Smooth muscle cell (in vitro differentiated cells): ENCODE measurements around the gene USP32. TPM values are rescaled to one million over a fixed set of nuclear protein-coding genes. Genes with fewer than 3 reads are reported as not detected.

Experiments used
- DNase-seq: peaks from one replicate; lab custom pipeline; 2025; ENCODE audit not compliant: unreplicated experiment; lab: John Stamatoyannopoulos, UW
- H2AFZ ChIP-seq: fragments of 200-600 bp; sonication (generic); 2 replicates; pipeline ENCODE4 v1.6.0; 2016; ENCODE audit warnings: antibody characterized with exemption, low read depth, mild to moderate bottlenecking
- H3F3A ChIP-seq: fragments of 200-600 bp; sonication (generic); 2 replicates; pipeline ENCODE4 v1.6.0; 2017; ENCODE audit warnings: antibody characterized with exemption, low read depth
- H3K27ac ChIP-seq: fragments of 200-600 bp; sonication (generic); 2 replicates; pipeline ENCODE4 v1.5.1; 2016; ENCODE audit warnings: low read depth, mild to moderate bottlenecking
- H3K27me3 ChIP-seq: fragments of 200-600 bp; sonication (generic); 2 replicates; pipeline ENCODE4 v1.6.1; 2016; ENCODE audit warnings: low read depth, mild to moderate bottlenecking
- H3K36me3 ChIP-seq: fragments of 200-600 bp; sonication (generic); 2 replicates; pipeline ENCODE4 v1.5.1; 2016; ENCODE audit warnings: low read depth
- H3K4me1 ChIP-seq: fragments of 200-600 bp; sonication (generic); 2 replicates; pipeline ENCODE4 v1.5.1; 2016; ENCODE audit warnings: low read depth
- H3K4me2 ChIP-seq: fragments of 200-600 bp; sonication (generic); 2 replicates; pipeline ENCODE4 v1.6.0; 2016; ENCODE audit warnings: mild to moderate bottlenecking
- H3K4me3 ChIP-seq: fragments of 200-600 bp; sonication (generic); 2 replicates; pipeline ENCODE4 v1.5.1; 2016; ENCODE audit warnings: mild to moderate bottlenecking
- H3K79me2 ChIP-seq: fragments of 200-600 bp; sonication (generic); 2 replicates; pipeline ENCODE4 v1.6.0; 2016; ENCODE audit warnings: low read depth, mild to moderate bottlenecking
- H3K9ac ChIP-seq: fragments of 200-600 bp; sonication (generic); 2 replicates; pipeline ENCODE4 v1.6.0; 2016; ENCODE audit warnings: low read depth
- H3K9me3 ChIP-seq: fragments of 200-600 bp; sonication (generic); replicated peaks from 2 replicates; pipeline ENCODE4 v1.5.1; 2016; ENCODE audit warnings: low read depth
- H4K20me1 ChIP-seq: fragments of 200-600 bp; sonication (generic); 2 replicates; pipeline ENCODE4 v1.6.0; 2016; ENCODE audit warnings: low read depth
- CTCF ChIP-seq: fragments of 200-600 bp; sonication (generic); IDR thresholded peaks from 2 replicates; pipeline ENCODE4 v1.5.1; 2017; ENCODE audit warnings: borderline replicate concordance, mild to moderate bottlenecking, antibody characterized with exemption; ENCODE audit not compliant: insufficient read depth, poor library complexity, severe bottlenecking
- WGBS: methylation state at CpG from one replicate; pipeline ENCODE4 v1.1.7; 2016; ENCODE audit warnings: low lambda C conversion rate; 5-methylcytosine and 5-hydroxymethylcytosine counted together
- polyA plus RNA-seq: library from polyadenylated mRNA; unstranded; fragments of >200 nt; fragmentation: Nextera tagmentation; extraction: Ambion mirVana; gene quantifications from 2 replicates; pipeline ENCODE4 v1.2.1, GENCODE V29; 2016
- total RNA-seq: library from RNA; depleted of rRNA; stranded (reverse); fragments of >200 nt; gene quantifications from 2 replicates; pipeline ENCODE4 v1.2.3, GENCODE V29; 2014

Gene USP32
- total and polyA plus RNA-seq, 2 experiments from 2014 or later, result 10.5 to 21.7 TPM

GRCh38 chr17:60173304-60173819, 218.6 kb downstream of the USP32 start:
- H3K4me3 ChIP-seq, result no peak overlapping the region
- no peaks in the 10 kb centered on the region for H3K4me1 ChIP-seq
- H3K4me2 ChIP-seq, result no peak overlapping the region
- H3F3A ChIP-seq, result no peaks in the 10 kb centered on the region
- H3K27ac ChIP-seq, result no peak overlapping the region
- H3K9ac ChIP-seq, result no peak overlapping the region
- no peaks in the 10 kb centered on the region for H4K20me1 ChIP-seq
- no peaks in the 10 kb centered on the region for H3K27me3 ChIP-seq
- H3K79me2 ChIP-seq, result no peaks in the 10 kb centered on the region
- H3K9me3 ChIP-seq, result no peaks in the 10 kb centered on the region
- 34% methylated on average over 2 of the region's 2 CpGs for WGBS
- no peak for TF ChIP-seq CTCF
- H3K36me3 ChIP-seq, result no peaks in the 10 kb centered on the region
- no peak overlapping the region for H2AFZ ChIP-seq
- DNase-seq, result no peak

- no peak overlapping the region for H2AFZ ChIP-seq
- no peak for TF ChIP-seq CTCF
- WGBS, result 97% methylated on average over 8 of the region's 8 CpGs
Measured at GRCh38 chr17:60171753-60172079, 220.2 kb downstream of the USP32 start.

GRCh38 chr17:60170835-60171752, 220.8 kb downstream of the USP32 start:
- Histone ChIP-seq H3K4me2 (no peak overlapping the region), H2AFZ (no peak overlapping the region), H3K27me3 (peaks cover 3% of the 10 kb centered on the region), H3K79me2 (no peaks in the 10 kb centered on the region), H4K20me1 (no peaks in the 10 kb centered on the region), H3K9me3 (no peaks in the 10 kb centered on the region), H3K4me3 (no peak overlapping the region), H3F3A (no peaks in the 10 kb centered on the region), H3K27ac (no peak overlapping the region), H3K9ac (no peak overlapping the region), H3K4me1 (no peaks in the 10 kb centered on the region), H3K36me3 (no peaks in the 10 kb centered on the region)
- 88% methylated on average over 8 of the region's 8 CpGs for WGBS
- no peak for DNase-seq
- no peak for TF ChIP-seq CTCF

More at GRCh38 chr17:60171753-60172079, 220.2 kb downstream of the USP32 start:
- H3K27me3 ChIP-seq, result peaks cover 3% of the 10 kb centered on the region
- H4K20me1 ChIP-seq, result no peaks in the 10 kb centered on the region
- no peaks in the 10 kb centered on the region for H3F3A ChIP-seq
- no peak for DNase-seq
- no peaks in the 10 kb centered on the region for H3K9me3 ChIP-seq
- H3K4me2 ChIP-seq, result no peak overlapping the region
- H3K79me2 ChIP-seq, result no peaks in the 10 kb centered on the region
- H3K9ac ChIP-seq, result no peak overlapping the region
- no peaks in the 10 kb centered on the region for H3K36me3 ChIP-seq
- no peak overlapping the region for H3K27ac ChIP-seq
- H3K4me1 ChIP-seq, result no peaks in the 10 kb centered on the region
- no peak overlapping the region for H3K4me3 ChIP-seq
